Lower lobe of right lung (tissue), 2 donors: ENCODE results near the gene TNFAIP8L3. TPM values are rescaled to one million over a fixed set of nuclear protein-coding genes. Genes with fewer than 3 reads are reported as not detected.

ENCODE experiments used
- ATAC-seq, 2 donors: fragments of 200-7000 bp; cut with Tn5 transposase; one replicate each; pipeline ENCODE4 v1.9.1; 2020 to 2022; ENCODE audit warnings: mild to moderate bottlenecking in 2 of 2, moderate library complexity in 2 of 2
- DNase-seq: peaks from one replicate; pipeline ENCODE4 v3.0.0-alpha.2; 2020
- H3K27ac ChIP-seq: fragments of 200-600 bp; one replicate; pipeline ENCODE4 v1.8.0; 2022
- H3K27me3 ChIP-seq: fragments of 200-600 bp; one replicate; pipeline ENCODE4 v1.8.0; 2022; ENCODE audit warnings: low read depth
- H3K36me3 ChIP-seq: fragments of 200-600 bp; one replicate; pipeline ENCODE4 v1.8.0; 2022; ENCODE audit warnings: mild to moderate bottlenecking
- H3K4me1 ChIP-seq: fragments of 200-600 bp; one replicate; pipeline ENCODE4 v1.8.0; 2022
- H3K4me3 ChIP-seq: fragments of 200-600 bp; one replicate; pipeline ENCODE4 v1.8.0; 2022; ENCODE audit warnings: mild to moderate bottlenecking
- H3K9me3 ChIP-seq: fragments of 200-600 bp; one replicate; pipeline ENCODE4 v1.8.0; 2022
- CTCF ChIP-seq: fragments of 200-600 bp; IDR thresholded peaks from one replicate; pipeline ENCODE4 v1.8.0; 2022; ENCODE audit warnings: antibody characterized with exemption, mild to moderate bottlenecking
- intact Hi-C: fragments of 100-400 bp; cut with DNase I; formaldehyde crosslinking; loops from one replicate; pipeline ENCODE4 v1.11.0; 2022
- total RNA-seq: library from RNA; stranded (reverse); fragmentation: NEBNext Ultra II Directional; extraction: Animal tissue kit (Norgen Biotek cat#: 25700); gene quantifications from one replicate; pipeline ENCODE4 v1.2.1, GENCODE V29; 2021
- donor health status: DM: no; HTN: yes; CAD: no; lungs with severe emphysema.

The TNFAIP8L3 gene
- total RNA-seq, 1 donor from 2014 or later = 10.4 TPM

- H3K9me3 ChIP-seq = no peaks in the 10 kb centered on the region
Measured at GRCh38 chr15:51011212-51011611, 83.5 kb downstream of the TNFAIP8L3 start.

GRCh38 chr15:51007131-51007666, 87.5 kb downstream of the TNFAIP8L3 start:
- intact Hi-C loops = no loop called here
- Histone ChIP-seq H3K27me3 (no peaks in the 10 kb centered on the region), H3K4me1 (no peaks in the 10 kb centered on the region), H3K27ac (no peak overlapping the region), H3K9me3 (no peaks in the 10 kb centered on the region), H3K4me3 (no peak overlapping the region), H3K36me3 (peaks cover 11% of the 10 kb centered on the region)
- no peak for TF ChIP-seq CTCF
- no peak for DNase-seq
- no peak for ATAC-seq

More at GRCh38 chr15:51011212-51011611, 83.5 kb downstream of the TNFAIP8L3 start:
- Histone ChIP-seq H3K27ac (no peak overlapping the region), H3K4me3 (no peak overlapping the region), H3K4me1 (no peaks in the 10 kb centered on the region), H3K27me3 (no peaks in the 10 kb centered on the region), H3K36me3 (no peaks in the 10 kb centered on the region)
- no peak for TF ChIP-seq CTCF
- DNase-seq (no peak), ATAC-seq (no peak)
- intact Hi-C loops = no loop called here

Other genes starting within 250 kb of the TNFAIP8L3 start
- 11.3 TPM for gene AP4E1, start 186.2 kb downstream of the TNFAIP8L3 start, total RNA-seq
- gene CYP19A1, start 243.7 kb upstream of the TNFAIP8L3 start, total RNA-seq = 0.95 TPM
- 34.5 TPM for gene GLDN, start 246.7 kb upstream of the TNFAIP8L3 start, total RNA-seq